GM12878 (cell line): ENCODE measurements around the gene PRKCE. TPM values are rescaled to one million over a fixed set of nuclear protein-coding genes. Genes with fewer than 3 reads are reported as not detected.

Experiments used
- ATAC-seq: fragments of 200-7000 bp; cut with Tn5 transposase; 3 replicates; pipeline ENCODE4 v1.9.1; 2020; ENCODE audit warnings: mild to moderate bottlenecking, moderate library complexity
- BruUV-seq: library from RNA; stranded (reverse); fragments of 400-500 nt; replicated peaks from 2 replicates; lab custom pipeline; 2021; lab: Mats Ljungman, UMichigan
- CTCF ChIA-PET: fragments of 300-600 bp; sonication (Branson Sonifier 250); formaldehyde crosslinking; extraction: SDS; loops from one replicate; lab custom pipeline; 2021; ENCODE audit warnings: inconsistent platforms; lab: Yijun Ruan, JAX
- POLR2A ChIA-PET: fragments of 350-600 bp; formaldehyde crosslinking; extraction: SDS; loops from one replicate; lab custom pipeline; 2021; ENCODE audit warnings: inconsistent platforms; lab: Charles Lee
- RAD21 ChIA-PET: fragments of 300-600 bp; sonication (Branson Sonifier 250); formaldehyde crosslinking; loops from one replicate; lab custom pipeline; 2023; ENCODE audit warnings: antibody characterized with exemption; ENCODE audit not compliant: unreplicated experiment; lab: Charles Lee
- SMC1A ChIA-PET: fragments of 300-600 bp; sonication (Branson Sonifier 250); formaldehyde crosslinking; loops from one replicate; lab custom pipeline; 2023; ENCODE audit not compliant: unreplicated experiment, uncharacterized antibody; lab: Charles Lee
- DNase-seq: peaks from one replicate; pipeline ENCODE4 v3.0.0-alpha.2; 2011; ENCODE audit warnings: low read depth, low spot score
- FAIRE-seq: peaks from 3 replicates; lab custom pipeline; 2011; peaks lifted over from hg19 to GRCh38; lab: Jason Lieb, UNC
- H2AFZ ChIP-seq: 2 replicates; pipeline ENCODE4 v1.6.0; 2011; ENCODE audit warnings: low read depth, low read length, control low read depth; ENCODE audit not compliant: control insufficient read depth
- H3K27ac ChIP-seq: 2 replicates; pipeline ENCODE4 v1.5.1; 2011; ENCODE audit warnings: control low read depth; ENCODE audit not compliant: control insufficient read depth, insufficient read depth
- H3K27me3 ChIP-seq, 2 experiments: replicated peaks in 1 of 2; 2 replicates each; pipeline versions ENCODE4 v1.6.0 to v1.6.1; 2011; ENCODE audit warnings: low read length in 1 of 2; ENCODE audit not compliant: control insufficient read depth in 2 of 2, insufficient read depth in 2 of 2
- H3K36me3 ChIP-seq, 2 experiments: 2 replicates each; pipeline ENCODE4 v1.5.1; 2011; ENCODE audit warnings: low read length in 1 of 2; ENCODE audit not compliant: control insufficient read depth in 2 of 2, insufficient read depth in 2 of 2
- H3K4me1 ChIP-seq: 2 replicates; pipeline ENCODE4 v1.6.1; 2011; ENCODE audit warnings: mild to moderate bottlenecking, low read length, moderate library complexity, mixed read lengths; ENCODE audit not compliant: control insufficient read depth, insufficient read depth
- H3K4me2 ChIP-seq: 2 replicates; pipeline ENCODE4 v1.6.0; 2011; ENCODE audit warnings: control low read depth; ENCODE audit not compliant: control insufficient read depth, insufficient read depth
- H3K4me3 ChIP-seq: fragments of 200-600 bp; sonication (generic); 2 replicates; pipeline ENCODE4 v1.5.1; 2016
- H3K79me2 ChIP-seq: 2 replicates; pipeline ENCODE4 v1.6.0; 2011; ENCODE audit warnings: low read length; ENCODE audit not compliant: control insufficient read depth, insufficient read depth
- H3K9ac ChIP-seq: 2 replicates; pipeline ENCODE4 v1.8.0; 2011; ENCODE audit warnings: low read length, control low read depth, mixed read lengths; ENCODE audit not compliant: control insufficient read depth, insufficient read depth
- H3K9me3 ChIP-seq: replicated peaks from 3 replicates; pipeline ENCODE4 v1.5.1; 2011; ENCODE audit warnings: mild to moderate bottlenecking, low read length; ENCODE audit not compliant: control insufficient read depth, insufficient read depth
- H4K20me1 ChIP-seq: 2 replicates; pipeline ENCODE4 v1.6.0; 2011; ENCODE audit not compliant: control insufficient read depth, insufficient read depth
- BRCA1 ChIP-seq: IDR thresholded peaks from 2 replicates; pipeline ENCODE4 v1.6.1; 2011; ENCODE audit warnings: low read depth, low read length, improper control_type of control experiment
- CHD4 ChIP-seq: fragments of 200-600 bp; sonication (generic); IDR thresholded peaks from 2 replicates; pipeline ENCODE4 v1.6.1; 2016; ENCODE audit warnings: mild to moderate bottlenecking
- ELK1 ChIP-seq: IDR thresholded peaks from 2 replicates; pipeline ENCODE4 v1.6.1; 2012; ENCODE audit warnings: low read depth, low read length, improper control_type of control experiment
- ETV6 ChIP-seq, 2 experiments: fragments of 450-650 bp in 1 of 2; IDR thresholded peaks in 1 of 2; conservative IDR thresholded peaks in 1 of 2; 2 replicates each; pipeline ENCODE4 v1.6.1; 2014; ENCODE audit warnings: antibody characterized with exemption in 1 of 2, borderline replicate concordance in 1 of 2, low read depth in 1 of 2, mild to moderate bottlenecking in 1 of 2, moderate library complexity in 1 of 2
- MTA3 ChIP-seq: IDR thresholded peaks from 2 replicates; pipeline ENCODE4 v1.6.1; 2012; ENCODE audit warnings: low read length, inconsistent platforms, borderline replicate concordance
- NFIC ChIP-seq: IDR thresholded peaks from 2 replicates; pipeline ENCODE4 v1.6.1; 2012; ENCODE audit warnings: low read depth, mild to moderate bottlenecking, inconsistent platforms, low read length, moderate library complexity
- NKRF ChIP-seq: fragments of 450-650 bp; conservative IDR thresholded peaks from 2 replicates; pipeline ENCODE4 v1.6.1; 2017; ENCODE audit warnings: mild to moderate bottlenecking, moderate library complexity
- PML ChIP-seq: IDR thresholded peaks from 2 replicates; pipeline ENCODE4 v1.6.1; 2012; ENCODE audit warnings: low read length, inconsistent platforms
- SMAD1 ChIP-seq: fragments of 450-650 bp; IDR thresholded peaks from 2 replicates; pipeline ENCODE4 v1.6.1; 2018; ENCODE audit warnings: mild to moderate bottlenecking, low read depth; ENCODE audit not compliant: partially characterized antibody
- STAT1 ChIP-seq: fragments of 450-650 bp; conservative IDR thresholded peaks from 2 replicates; pipeline ENCODE4 v1.6.1; 2014; ENCODE audit warnings: antibody characterized with exemption, mild to moderate bottlenecking
- ZNF24 ChIP-seq: fragments of 450-650 bp; IDR thresholded peaks from 2 replicates; pipeline ENCODE4 v1.6.1; 2017; ENCODE audit warnings: antibody characterized with exemption, mild to moderate bottlenecking
- ZNF274 ChIP-seq: IDR thresholded peaks from one replicate; pipeline ENCODE4 v1.8.0; 2011; ENCODE audit not compliant: insufficient read length, insufficient read depth
- WGBS: methylation state at CpG from one replicate; pipeline ENCODE4 v1.1.6; 2016; ENCODE audit warnings: low lambda C conversion rate; ENCODE audit not compliant: insufficient replicate concordance, insufficient coverage; ENCODE audit errors: missing lambda C conversion rate; 5-methylcytosine and 5-hydroxymethylcytosine counted together
- in situ Hi-C: fragments of 300-500 bp; cut with MboI; formaldehyde crosslinking; loops from 9 replicates; pipeline ENCODE4 v1.14.3; 2018; ENCODE audit warnings: mixed read lengths
- intact Hi-C: fragments of 100-400 bp; cut with micrococcal nuclease; formaldehyde crosslinking; loops from one replicate; pipeline ENCODE4 v1.14.2; 2022; ENCODE audit not compliant: unreplicated experiment
- polyA plus RNA-seq, 11 experiments: library from polyadenylated mRNA; depleted of rRNA in 4 of 11; unstranded in 6 of 11; stranded (reverse) in 5 of 11; fragments of >200 nt; fragmentation: Nextera tagmentation in 4 of 11; fragmentation: Illumina TruSeq in 1 of 11; extraction: Ambion mirVana in 4 of 11; extraction: Trizol in 1 of 11; gene quantifications; 1 replicate in 1 of 11; 2 replicates in 10 of 11; pipeline versions ENCODE4 v1.2.1 to v1.2.3, GENCODE V29; 2011 to 2016; ENCODE audit warnings: inconsistent platforms in 2 of 11, missing spikeins in 2 of 11, low read depth in 1 of 11
- total RNA-seq, 4 experiments: library from RNA; depleted of rRNA in 3 of 4; stranded (reverse); fragments of >200 nt in 3 of 4; fragmentation: Illumina TruSeq in 1 of 4; extraction: Trizol in 1 of 4; gene quantifications; 2 replicates each; pipeline versions ENCODE4 v1.2.1 to v1.2.3, GENCODE V29; 2013 to 2021
- TF ChIP-seq, protein P1 (sequence below): IDR thresholded peaks from 2 replicates; pipeline ENCODE4 v1.6.1; 2011; ENCODE audit warnings: borderline replicate concordance, low read depth, mild to moderate bottlenecking, moderate library complexity, mixed read lengths, low read length; ENCODE audit not compliant: insufficient read depth; ENCODE audit errors: extremely low read length

Gene PRKCE
- total and polyA plus RNA-seq, 10 of the 15 experiments (the other 5 are each of a cell fraction or from before 2014, with no cell fraction given): 2.6 to 28.2 (median 11.3) TPM

DNA sequence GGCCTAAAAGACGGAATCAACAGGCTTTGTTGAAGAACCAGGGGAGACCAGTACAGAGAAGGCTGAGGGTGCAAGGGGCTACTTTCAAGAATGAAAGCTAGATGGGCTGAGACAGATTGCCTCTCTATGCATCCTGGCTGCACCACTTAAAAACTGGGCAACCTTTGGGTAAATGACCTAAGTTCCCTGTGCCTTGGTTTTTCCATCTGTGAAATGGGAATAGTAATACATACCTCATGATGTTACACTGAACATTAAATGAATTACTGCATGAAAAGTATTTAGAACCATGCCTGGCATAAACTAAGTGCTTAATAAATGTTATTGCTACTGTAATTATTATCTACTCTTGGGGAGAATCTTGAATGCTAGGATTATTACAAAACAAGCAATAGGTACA, 106.5 kb downstream of the PRKCE start:
- no peak for TF ChIP-seq CHD4
- TF ChIP-seq STAT1: no peak
- no peak for TF ChIP-seq NFIC
- TF ChIP-seq MTA3: no peak
- no peak for TF ChIP-seq PML
- no peak for TF ChIP-seq ZNF24
- Histone ChIP-seq H3K4me3 (no peak overlapping the region), H3K9me3 (no peaks in the 10 kb centered on the region), H3K27me3 (no peaks in the 10 kb centered on the region), H3K9ac (no peak overlapping the region), H3K36me3 (no peaks in the 10 kb centered on the region), H4K20me1 (no peaks in the 10 kb centered on the region), H2AFZ (no peak overlapping the region), H3K4me2 (no peak overlapping the region), H3K4me1 (no peaks in the 10 kb centered on the region), H3K27ac (no peak overlapping the region), H3K79me2 (no peaks in the 10 kb centered on the region)
- in situ Hi-C loops: no loop called here
- 88% methylated on average over 1 of the region's 1 CpG for WGBS
- ChIA-PET SMC1A (interaction anchor here (0.9 to 1.1 kb wide), 3 partner anchors 9 to 69 kb away, joined by 3 to 4 read pairs (median 3); no protein-coding TSS in a partner anchor), CTCF (no interaction called here), POLR2A (interaction anchor here (0.8 to 1.1 kb wide), 2 partner anchors 15 to 108 kb away, joined by 3 read pairs; no protein-coding TSS in a partner anchor), RAD21 (no interaction called here)
- intact Hi-C loops: no loop called here
- no TSS peak for BruUV-seq
- no peak for FAIRE-seq
- DNase-seq: no peak
- no peak for ATAC-seq

DNA sequence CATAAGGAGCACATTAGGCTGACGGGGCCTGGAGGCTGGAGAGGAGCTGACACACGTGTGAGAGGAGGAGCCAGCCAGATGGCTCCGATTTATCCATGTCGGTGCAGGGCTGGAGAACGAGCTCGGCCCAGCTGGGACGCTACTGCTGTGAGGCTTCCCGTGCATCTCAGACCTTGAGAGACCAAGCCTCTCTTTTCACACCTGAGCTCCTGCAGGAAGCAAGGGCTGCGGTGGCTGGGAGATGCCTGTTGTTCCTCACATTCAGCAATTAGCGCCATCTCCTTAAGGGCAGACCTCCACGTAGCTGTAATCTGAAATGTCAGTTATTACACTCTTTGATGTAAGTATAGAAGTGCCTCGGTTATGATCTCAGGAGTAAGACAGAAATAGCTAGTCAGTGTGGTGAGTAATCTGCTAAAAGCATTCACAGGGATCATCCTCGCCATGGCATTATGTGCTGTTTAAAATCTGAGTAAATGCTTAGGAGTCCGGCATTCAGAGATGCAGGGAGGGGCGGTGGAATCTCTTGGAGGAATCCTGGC, 107.9 kb downstream of the PRKCE start:
- DNase-seq: no peak
- H3K4me3 ChIP-seq: no peak overlapping the region
- ATAC-seq: no peak
- ChIA-PET RAD21 (no interaction called here), POLR2A (interaction anchor here (0.6 kb wide), 1 partner anchor 73 kb away, joined by 6 read pairs; no protein-coding TSS in a partner anchor), SMC1A (no interaction called here), CTCF (interaction anchor here (1.2 kb wide), 2 partner anchors 14 to 19 kb away, joined by 3 to 4 read pairs; no protein-coding TSS in a partner anchor)
- in situ Hi-C loops (no loop called here), intact Hi-C loops (no loop called here)
- BruUV-seq: no TSS peak
- H3K9ac ChIP-seq: no peak overlapping the region
- no peak for FAIRE-seq
- H3K4me1 ChIP-seq: peaks cover under 1% of the 10 kb centered on the region; the same call in 1 of the 2 replicates
- H2AFZ ChIP-seq: no peak overlapping the region
- H4K20me1 ChIP-seq: no peaks in the 10 kb centered on the region; the same call in 1 of the 2 replicates
- 61% methylated on average over 15 of the region's 15 CpGs for WGBS
- no peak overlapping the region for H3K4me2 ChIP-seq
- no peaks in the 10 kb centered on the region for H3K9me3 ChIP-seq
- no peaks in the 10 kb centered on the region for H3K27me3 ChIP-seq
- no peaks in the 10 kb centered on the region for H3K79me2 ChIP-seq
- no peak overlapping the region for H3K27ac ChIP-seq
- no peaks in the 10 kb centered on the region for H3K36me3 ChIP-seq
- no peak for TF ChIP-seq ETV6 (conservative IDR thresholded peaks at IDR 0.05 in 1 of 2, IDR thresholded peaks at IDR 0.05 in 1 of 2; ENCODE audit: borderline replicate concordance in 1 of 2, low read depth in 1 of 2)
- TF ChIP-seq ELK1: no peak
- no peak for TF ChIP-seq CHD4
- TF ChIP-seq ZNF274: no peak
- TF ChIP-seq, protein P1, sequence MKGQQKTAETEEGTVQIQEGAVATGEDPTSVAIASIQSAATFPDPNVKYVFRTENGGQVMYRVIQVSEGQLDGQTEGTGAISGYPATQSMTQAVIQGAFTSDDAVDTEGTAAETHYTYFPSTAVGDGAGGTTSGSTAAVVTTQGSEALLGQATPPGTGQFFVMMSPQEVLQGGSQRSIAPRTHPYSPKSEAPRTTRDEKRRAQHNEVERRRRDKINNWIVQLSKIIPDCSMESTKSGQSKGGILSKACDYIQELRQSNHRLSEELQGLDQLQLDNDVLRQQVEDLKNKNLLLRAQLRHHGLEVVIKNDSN: no peak
- TF ChIP-seq SMAD1: no peak
- no peak for TF ChIP-seq BRCA1
- no peak for TF ChIP-seq NKRF
